Activated T-cell treated with anti-CD3 and anti-CD28 coated beads, Interleukin-2, amount 50 U/mL, for 4 hours (primary cell): ENCODE results near the gene DHRS4. TPM values are rescaled to one million over a fixed set of nuclear protein-coding genes. Genes with fewer than 3 reads are reported as not detected.
"Not testable (repeated sequence)": the region's sequence is repeated elsewhere in the genome, so short reads cannot be mapped to it uniquely, and the experiment has no call there.

ENCODE experiments used
- ATAC-seq, 2 donors: fragments of 200-7000 bp; cut with Tn5 transposase; one replicate each; pipeline ENCODE4 v1.10.0; 2021
- DNase-seq: peaks from one replicate; pipeline ENCODE4 v3.0.0-alpha.2; 2020
- H3K27me3 Mint-ChIP-seq: one replicate; pipeline ENCODE4 v1.8.0; 2021; ENCODE audit warnings: low read depth, mixed read lengths
- H3K36me3 Mint-ChIP-seq: one replicate; pipeline ENCODE4 v1.8.0; 2022; ENCODE audit warnings: mixed read lengths; ENCODE audit not compliant: insufficient read depth
- H3K4me1 Mint-ChIP-seq: one replicate; pipeline ENCODE4 v1.8.0; 2021; ENCODE audit warnings: low read depth, mixed read lengths
- H3K4me3 Mint-ChIP-seq: one replicate; pipeline ENCODE4 v1.8.0; 2021; ENCODE audit warnings: mild to moderate bottlenecking, moderate library complexity, mixed read lengths
- H3K9me3 Mint-ChIP-seq: one replicate; pipeline ENCODE4 v1.8.0; 2021; ENCODE audit warnings: mixed read lengths
- total RNA-seq, 3 donors: library from RNA; stranded (reverse); gene quantifications; one replicate each; pipeline ENCODE4 v1.2.1, GENCODE V29; 2021

DHRS4 gene
- total RNA-seq, 3 donors from 2014 or later: 12.6 to 23.0 (median 19.4) TPM

DNA sequence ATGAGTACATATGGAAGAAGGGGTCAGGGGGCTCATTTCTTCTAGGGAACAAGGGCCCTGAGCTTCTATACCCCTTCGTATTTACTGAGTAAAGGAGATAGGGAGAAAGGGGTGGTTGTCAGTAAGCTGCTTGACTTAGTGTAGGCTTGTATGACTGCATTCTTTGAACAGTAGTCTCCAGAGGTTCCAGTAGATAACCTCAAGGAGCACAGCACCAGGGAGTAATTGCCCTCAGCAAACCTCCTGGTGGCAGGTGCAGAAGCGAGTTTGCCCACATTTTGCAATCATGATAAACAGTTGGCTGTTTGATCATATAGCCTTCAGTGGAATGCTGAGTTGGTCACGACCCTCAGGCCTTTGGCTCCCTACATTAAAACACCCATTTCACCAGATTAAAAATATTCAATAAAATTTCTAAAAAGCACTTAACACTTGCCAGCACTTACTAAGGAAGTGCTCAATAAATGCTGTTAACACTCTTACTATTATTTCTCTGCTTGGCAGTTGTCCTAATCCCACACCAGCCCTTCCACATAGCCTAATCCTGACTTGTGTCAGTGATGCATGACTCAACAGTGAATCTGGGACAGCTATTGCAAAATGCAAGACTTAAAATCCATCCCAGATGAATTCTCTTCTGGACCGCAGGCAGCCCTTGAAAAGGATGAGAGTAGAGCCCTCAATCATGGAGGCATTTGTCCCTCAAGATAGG lies 31.5 kb downstream of the DHRS4 start:
- Mint-ChIP-seq H3K4me1 (peaks cover 22% of the 10 kb centered on the region), H3K4me3 (no peak overlapping the region), H3K36me3 (peaks cover 5% of the 10 kb centered on the region), H3K27me3 (no peaks in the 10 kb centered on the region), H3K9me3 (no peaks in the 10 kb centered on the region)
- no peak for DNase-seq
- no peak for ATAC-seq

DNA sequence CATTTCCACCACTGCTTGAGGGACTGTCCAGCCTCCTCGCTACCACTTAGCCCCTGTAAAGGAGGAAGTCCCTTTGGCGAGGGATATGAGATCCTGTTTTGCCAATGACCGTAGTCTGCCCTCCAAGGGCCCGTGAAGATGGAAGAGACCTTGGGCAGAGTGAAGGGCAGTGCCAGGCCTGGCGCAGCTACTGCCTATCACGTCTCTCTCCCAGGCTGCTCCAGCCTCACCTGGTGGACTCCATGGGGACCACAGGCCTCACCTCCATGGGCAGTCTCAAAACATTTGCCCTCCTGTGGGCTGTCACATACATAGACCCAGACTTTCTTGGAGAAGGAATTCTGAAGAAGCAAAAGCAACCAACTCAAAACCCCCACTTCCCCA lies 34.6 kb downstream of the DHRS4 start:
- not testable (repeated sequence) for H3K27me3 Mint-ChIP-seq
- peak; percentile 8 for ATAC-seq

DNA sequence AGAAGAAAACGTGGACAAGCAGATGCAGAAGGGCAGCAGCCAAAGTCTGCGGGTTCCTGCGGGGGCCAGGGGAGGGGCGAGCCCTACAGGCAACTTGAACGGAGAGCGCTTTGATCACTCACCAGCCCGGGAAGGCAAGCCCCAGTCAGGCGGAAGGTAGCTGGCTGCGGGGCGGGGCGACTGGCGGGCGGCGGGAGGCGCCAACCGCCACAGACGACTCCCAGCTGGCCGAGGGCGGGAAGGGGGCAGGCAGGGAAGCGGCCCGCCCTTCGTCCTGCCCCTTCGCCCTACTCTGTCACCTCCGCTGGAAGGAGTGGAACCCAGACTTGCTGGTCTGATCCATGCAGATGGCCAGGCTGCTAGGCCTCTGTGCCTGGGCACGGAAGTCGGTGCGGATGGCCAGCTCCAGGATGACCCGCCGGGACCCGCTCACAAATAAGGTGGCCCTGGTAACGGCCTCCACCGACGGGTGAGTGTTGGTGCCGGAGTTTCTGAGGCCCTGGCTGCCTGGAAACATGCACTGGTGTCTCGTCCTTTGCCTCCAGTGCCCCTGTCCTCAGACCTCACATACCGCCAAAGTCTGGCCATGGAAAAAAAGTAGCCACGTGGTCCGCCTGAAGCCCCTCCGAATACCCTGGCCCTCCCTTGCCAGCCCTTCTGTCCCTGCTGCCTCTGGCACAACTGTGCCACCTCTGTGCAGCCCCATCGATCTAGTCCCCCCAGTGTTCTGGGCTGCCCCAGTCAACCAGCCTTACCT lies 35.2 kb downstream of the DHRS4 start, which contains the start of gene DHRS4L2:
Gene DHRS4L2 (plus strand): TSS at position 323 of the 757 bp plus-strand sequence. CDS start 19 bp downstream, at position 342.
- H3K36me3 Mint-ChIP-seq, H3K27me3 Mint-ChIP-seq, H3K9me3 Mint-ChIP-seq: not testable (repeated sequence)
- Mint-ChIP-seq H3K4me1 (peaks cover 22% of the 10 kb centered on the region), H3K4me3 (peak within 1 kb of the TSS; percentile 79)
- ATAC-seq: peak; percentile 98 to 99
- DNase-seq: peak; percentile 69

More for the DNA sequence above, 34.6 kb downstream of the DHRS4 start:
- Mint-ChIP-seq H3K4me3 (peak overlapping the region; percentile 72), H3K4me1 (peaks cover 22% of the 10 kb centered on the region)
- not testable (repeated sequence) for H3K9me3 Mint-ChIP-seq, DNase-seq, H3K36me3 Mint-ChIP-seq

DNA sequence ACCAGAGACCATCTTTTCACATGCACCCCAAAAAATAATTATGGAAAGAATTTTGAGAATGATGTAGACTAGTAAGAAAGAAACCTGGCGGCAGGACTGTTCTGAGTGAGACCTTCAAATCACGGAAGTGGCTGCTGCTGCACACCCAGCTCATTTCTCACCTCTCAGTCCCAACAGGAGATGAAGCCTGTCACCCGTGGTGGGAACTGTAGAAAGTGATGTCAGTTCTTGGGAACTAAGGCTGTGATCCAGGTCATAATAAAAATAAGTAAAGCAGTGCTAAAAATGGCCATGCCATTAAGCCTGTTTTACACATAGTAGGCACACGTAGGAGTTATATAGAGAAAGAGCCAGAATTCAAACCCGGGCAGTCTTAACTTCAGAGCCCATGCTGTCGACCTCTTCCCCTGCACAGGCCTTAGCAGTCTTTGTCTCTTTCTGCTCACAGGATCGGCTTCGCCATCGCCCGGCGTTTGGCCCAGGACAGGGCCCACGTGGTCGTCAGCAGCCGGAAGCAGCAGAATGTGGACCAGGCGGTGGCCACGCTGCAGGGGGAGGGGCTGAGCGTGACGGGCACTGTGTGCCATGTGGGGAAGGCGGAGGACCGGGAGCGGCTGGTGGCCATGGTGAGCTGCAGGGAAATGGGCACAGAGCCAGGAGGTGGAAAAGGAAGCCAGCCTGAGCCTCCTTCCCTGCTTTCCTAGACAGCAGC lies 36.3 kb downstream of the DHRS4 start:
- H3K4me1 Mint-ChIP-seq: peaks cover 22% of the 10 kb centered on the region
- not testable (repeated sequence) for DNase-seq, H3K9me3 Mint-ChIP-seq, H3K27me3 Mint-ChIP-seq, H3K36me3 Mint-ChIP-seq, ATAC-seq
- H3K4me3 Mint-ChIP-seq: peak overlapping the region; percentile 79

DNA sequence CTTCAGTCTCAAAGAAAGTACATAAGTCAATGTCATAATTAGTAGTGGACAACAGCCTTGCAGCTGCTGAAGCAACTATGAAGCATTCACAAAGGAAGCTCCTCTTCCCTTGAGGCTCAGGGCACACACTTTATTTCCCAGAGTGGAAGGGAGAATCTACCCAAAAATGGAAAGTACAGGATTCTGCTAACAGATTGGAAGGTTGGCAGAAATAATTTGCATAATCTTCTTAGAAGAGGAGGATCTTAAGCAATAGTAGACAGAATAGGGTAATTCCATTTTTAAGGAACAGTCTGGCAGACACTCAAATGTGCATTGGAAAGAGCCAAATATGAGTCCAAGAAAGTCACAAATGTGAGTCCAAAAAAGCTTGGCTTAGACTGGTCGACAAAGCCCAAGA lies 37.4 kb downstream of the DHRS4 start:
- not testable (repeated sequence) for DNase-seq, H3K4me3 Mint-ChIP-seq, ATAC-seq, H3K36me3 Mint-ChIP-seq, H3K27me3 Mint-ChIP-seq, H3K9me3 Mint-ChIP-seq
- peaks cover 22% of the 10 kb centered on the region for H3K4me1 Mint-ChIP-seq

DNA sequence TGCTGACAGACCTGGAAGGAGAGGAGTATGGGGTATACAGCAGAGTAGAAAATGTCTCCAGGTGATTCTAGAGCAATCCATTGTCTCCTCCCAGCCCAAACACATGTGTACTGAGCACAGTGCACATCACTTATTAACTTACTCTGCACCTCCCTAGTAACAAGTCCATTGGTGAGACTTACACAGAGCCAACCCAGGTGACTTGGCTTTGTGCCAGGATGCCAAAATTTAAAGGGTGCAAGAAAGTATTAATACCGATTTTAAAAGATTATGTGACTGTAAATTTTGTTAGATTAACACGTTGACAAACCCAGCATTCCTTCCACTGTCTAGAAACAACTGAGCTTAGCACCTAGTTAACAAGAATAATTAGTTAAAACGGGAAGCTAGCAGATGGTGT lies 39.5 kb downstream of the DHRS4 start:
- peaks cover 18% of the 10 kb centered on the region for H3K4me1 Mint-ChIP-seq
- H3K4me3 Mint-ChIP-seq, H3K36me3 Mint-ChIP-seq, H3K27me3 Mint-ChIP-seq, H3K9me3 Mint-ChIP-seq, DNase-seq, ATAC-seq: not testable (repeated sequence)

DNA sequence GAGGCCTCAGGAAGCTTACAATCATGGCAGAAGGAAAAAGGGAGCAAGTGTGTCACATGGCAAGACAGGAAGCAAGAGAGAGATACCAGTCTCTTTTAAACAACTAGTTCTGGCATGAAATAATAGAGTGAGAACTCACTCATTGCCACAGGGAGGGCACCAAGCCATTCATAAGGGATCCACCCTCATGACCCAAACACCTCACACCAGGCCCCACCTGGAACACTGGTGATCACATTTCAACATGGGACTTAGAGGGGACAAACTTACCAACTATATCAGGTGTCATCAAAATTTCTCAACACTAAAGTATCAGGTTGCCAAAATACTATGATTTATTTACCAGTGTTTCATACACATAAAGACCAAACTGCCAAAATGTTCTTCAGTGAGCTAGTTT lies 42.4 kb downstream of the DHRS4 start:
- ATAC-seq, DNase-seq, H3K9me3 Mint-ChIP-seq, H3K4me3 Mint-ChIP-seq, H3K36me3 Mint-ChIP-seq, H3K4me1 Mint-ChIP-seq, H3K27me3 Mint-ChIP-seq: not testable (repeated sequence)

DNA sequence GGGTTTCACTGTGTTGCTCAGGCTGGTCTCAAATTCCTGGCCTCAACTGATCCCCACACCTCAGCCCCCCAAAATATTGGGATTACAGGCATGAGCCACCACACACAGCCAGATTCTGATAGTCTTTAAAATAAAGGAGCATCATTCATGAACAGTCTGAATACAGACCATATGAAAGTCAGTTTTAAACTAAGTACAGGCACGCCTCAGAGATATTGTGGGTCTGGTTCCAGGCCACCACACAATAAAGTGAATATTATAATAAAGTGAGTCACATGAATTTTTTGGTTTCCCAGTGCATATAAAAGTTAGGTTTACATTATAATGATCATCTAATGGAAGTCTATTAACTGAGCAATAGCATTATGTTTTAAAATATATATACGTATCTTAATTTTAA lies 43.3 kb downstream of the DHRS4 start:
- H3K36me3 Mint-ChIP-seq, DNase-seq, H3K4me1 Mint-ChIP-seq, ATAC-seq, H3K9me3 Mint-ChIP-seq, H3K27me3 Mint-ChIP-seq, H3K4me3 Mint-ChIP-seq: not testable (repeated sequence)

DNA sequence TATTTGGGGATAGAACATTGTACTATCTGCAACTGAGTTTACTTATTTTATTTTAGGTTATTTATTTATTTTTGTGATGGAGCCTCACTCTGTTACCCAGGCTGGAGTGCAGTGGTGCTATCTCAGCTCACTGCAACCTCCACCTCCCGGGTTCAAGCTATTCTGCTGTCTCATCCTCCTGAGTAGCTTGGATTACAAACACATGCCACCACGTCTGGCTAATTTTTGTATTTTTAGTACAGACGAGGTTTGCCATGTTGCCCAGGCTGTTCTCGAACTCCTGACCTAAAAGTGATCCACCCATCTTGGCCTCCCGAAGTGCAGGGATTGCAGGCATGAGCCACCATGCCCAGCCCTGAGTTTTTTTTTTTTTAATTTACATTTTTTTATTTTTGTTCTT lies 46.1 kb downstream of the DHRS4 start:
- not testable (repeated sequence) for H3K36me3 Mint-ChIP-seq, H3K27me3 Mint-ChIP-seq, ATAC-seq

DNA sequence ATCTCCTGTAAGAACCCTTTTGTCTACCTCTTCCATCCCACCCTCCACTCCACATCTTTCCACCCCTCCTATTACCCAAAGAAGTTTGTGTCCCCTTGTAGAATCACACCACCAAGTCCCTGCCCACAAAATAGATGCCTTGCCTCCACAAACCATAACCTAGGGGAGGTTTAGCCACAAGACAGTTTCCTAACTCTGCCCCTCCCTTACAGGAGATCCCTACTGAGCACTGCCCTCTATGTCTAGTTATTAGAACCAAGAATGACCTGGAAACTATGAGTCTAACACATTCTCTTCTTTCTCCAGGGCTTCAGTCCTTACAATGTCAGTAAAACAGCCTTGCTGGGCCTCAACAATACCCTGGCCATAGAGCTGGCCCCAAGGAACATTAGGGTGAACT lies 47.5 kb downstream of the DHRS4 start:
- H3K36me3 Mint-ChIP-seq, H3K4me3 Mint-ChIP-seq, DNase-seq: not testable (repeated sequence)

More for the DNA sequence above, 46.1 kb downstream of the DHRS4 start:
- not testable (repeated sequence) for H3K9me3 Mint-ChIP-seq, H3K4me1 Mint-ChIP-seq, H3K4me3 Mint-ChIP-seq, DNase-seq

DNA sequence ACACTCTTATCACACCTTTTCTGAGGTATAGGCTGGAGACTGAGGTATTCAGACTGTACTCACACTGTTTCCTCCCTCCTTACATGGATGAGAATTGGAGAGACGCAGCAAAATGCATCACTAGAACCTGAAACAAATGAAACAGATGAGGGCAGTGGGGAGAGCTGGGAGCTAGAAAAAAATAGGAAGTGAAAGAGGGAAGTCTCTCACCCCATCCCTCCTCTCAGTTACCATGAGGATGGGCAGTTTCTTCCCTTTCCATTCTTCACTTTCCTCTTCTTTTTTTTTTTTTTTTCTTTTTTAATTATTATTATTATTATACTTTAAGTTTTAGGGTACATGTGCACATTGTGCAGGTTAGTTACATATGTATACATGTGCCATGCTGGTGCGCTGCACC lies 48.1 kb downstream of the DHRS4 start:
- not testable (repeated sequence) for H3K36me3 Mint-ChIP-seq, H3K9me3 Mint-ChIP-seq, ATAC-seq, DNase-seq, H3K27me3 Mint-ChIP-seq, H3K4me1 Mint-ChIP-seq, H3K4me3 Mint-ChIP-seq

More for the DNA sequence above, 47.5 kb downstream of the DHRS4 start:
- not testable (repeated sequence) for ATAC-seq, H3K9me3 Mint-ChIP-seq, H3K4me1 Mint-ChIP-seq, H3K27me3 Mint-ChIP-seq

DNA sequence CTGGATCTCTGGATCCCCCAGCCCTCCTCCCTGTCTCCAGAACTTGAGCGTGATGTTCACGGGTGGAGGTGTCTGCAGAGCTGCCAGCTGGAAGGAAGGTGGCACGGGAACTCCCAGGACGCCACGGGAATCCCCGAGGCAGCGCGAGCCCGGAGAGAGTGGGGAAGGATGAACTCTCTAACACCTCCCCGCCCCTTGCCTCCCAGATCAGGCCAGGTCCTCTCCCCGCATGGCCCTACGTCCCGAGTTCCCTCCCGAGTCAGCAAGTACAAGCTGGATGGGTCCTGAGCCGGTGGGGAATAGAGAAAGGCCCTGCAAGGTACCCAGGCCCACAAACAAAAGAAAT lies 52.9 kb downstream of the DHRS4 start:
- not testable (repeated sequence) for H3K9me3 Mint-ChIP-seq, H3K36me3 Mint-ChIP-seq, H3K27me3 Mint-ChIP-seq, DNase-seq
- ATAC-seq: peak; percentile 34 to 44
- Mint-ChIP-seq H3K4me3 (peak overlapping the region; percentile 43), H3K4me1 (peaks cover 34% of the 10 kb centered on the region)

DNA sequence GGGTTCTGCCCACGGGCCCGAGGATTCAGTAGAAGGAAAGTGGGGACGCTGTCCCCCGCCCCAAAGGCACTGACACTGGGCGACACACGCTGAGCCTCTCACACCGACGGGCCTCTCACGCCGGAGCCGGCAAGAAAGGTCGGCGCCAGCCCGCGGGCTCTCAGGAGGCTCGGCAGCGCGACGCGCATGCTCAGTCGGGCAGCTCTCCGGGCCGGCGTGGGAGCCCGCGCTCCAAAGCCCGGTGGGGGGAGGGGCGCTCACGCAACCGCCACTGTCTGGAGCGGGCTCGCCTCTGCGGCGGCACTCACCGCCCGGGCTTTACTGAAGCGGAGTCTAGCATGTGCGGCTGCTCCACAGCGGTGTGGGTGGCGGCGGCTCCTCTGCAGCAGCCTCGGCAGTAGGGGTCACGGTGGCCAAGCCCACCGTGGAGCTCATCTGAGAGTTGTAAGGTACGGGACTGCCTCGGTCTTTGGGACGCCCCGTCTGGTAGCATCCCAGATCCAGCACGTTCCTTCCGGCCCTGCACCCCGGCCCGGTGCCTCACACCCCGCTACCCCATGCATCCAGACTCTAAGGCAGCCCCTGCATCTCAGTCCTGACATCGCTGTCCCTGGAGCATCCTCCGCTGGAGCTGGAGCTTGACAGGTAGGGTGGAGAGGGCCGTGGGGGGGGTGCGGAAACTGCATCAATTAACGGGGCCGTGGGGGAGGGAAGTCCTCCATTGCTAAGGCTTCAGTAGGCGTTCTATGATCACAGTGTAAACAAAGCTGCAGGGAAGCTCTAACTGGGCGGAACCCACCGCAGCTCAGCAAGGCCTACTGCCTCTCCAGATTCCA lies 53.5 kb downstream of the DHRS4 start:
- H3K9me3 Mint-ChIP-seq, H3K27me3 Mint-ChIP-seq, H3K36me3 Mint-ChIP-seq: not testable (repeated sequence)
- peak; percentile 91 to 93 for ATAC-seq
- peak overlapping the region; percentile 73 for H3K4me3 Mint-ChIP-seq
- peak; percentile 60 for DNase-seq
- peaks cover 34% of the 10 kb centered on the region for H3K4me1 Mint-ChIP-seq

DNA sequence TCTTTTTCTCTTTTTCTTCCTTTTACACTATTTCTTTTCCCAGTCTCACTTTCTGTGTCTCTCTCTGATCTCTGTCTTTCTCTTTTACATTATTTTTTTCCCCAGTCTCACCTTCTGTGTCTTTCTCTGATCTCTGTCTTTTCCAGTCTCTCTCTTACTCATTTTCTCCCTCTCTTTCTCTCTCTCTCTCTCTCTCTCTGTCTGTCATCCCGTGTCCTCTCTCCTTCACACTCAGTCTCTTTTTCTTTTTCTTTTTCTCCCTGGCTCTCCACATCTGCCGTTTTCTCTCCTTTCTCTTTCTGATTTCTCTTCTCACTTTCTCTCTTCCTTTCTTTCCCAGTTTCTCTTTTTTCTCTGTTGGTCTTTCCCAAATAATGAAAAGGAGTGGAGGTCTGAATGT lies 57.5 kb downstream of the DHRS4 start:
- Mint-ChIP-seq H3K27me3 (no peaks in the 10 kb centered on the region), H3K4me3 (peak overlapping the region; percentile 41), H3K9me3 (no peaks in the 10 kb centered on the region), H3K4me1 (peaks cover 34% of the 10 kb centered on the region), H3K36me3 (no peaks in the 10 kb centered on the region)
- ATAC-seq (no peak), DNase-seq (no peak)
